ENCODE results near the gene FAM3D. TPM values are rescaled to one million over a fixed set of nuclear protein-coding genes. Genes with fewer than 3 reads are reported as not detected.

Gene FAM3D
- total and polyA plus RNA-seq, 10 of the 15 experiments (the other 5 are each of a cell fraction or from before 2014, with no cell fraction given): 0.04 to 0.07 TPM; not detected in 8

GRCh38 chr3:58686847-58687246 is 20.3 kb upstream of the FAM3D start:
- Histone ChIP-seq H3K79me2 (ENCODE audit: control insufficient read depth, insufficient read depth, low read length) (no peaks in the 10 kb centered on the region), H3K4me3 (no peak overlapping the region), H3K36me3 (ENCODE audit: control insufficient read depth in 2 of 2, insufficient read depth in 2 of 2, low read length in 1 of 2) (no peaks in the 10 kb centered on the region), H4K20me1 (ENCODE audit: control insufficient read depth, insufficient read depth) (no peaks in the 10 kb centered on the region), H3K9ac (ENCODE audit: control insufficient read depth, insufficient read depth, low read length) (no peak overlapping the region), H2AFZ (ENCODE audit: control insufficient read depth, low read depth, low read length) (no peak overlapping the region), H3K27me3 (replicated peaks in 1 of 2; ENCODE audit: control insufficient read depth in 2 of 2, insufficient read depth in 2 of 2, low read length in 1 of 2) (no peaks in the 10 kb centered on the region), H3K4me2 (ENCODE audit: control insufficient read depth, insufficient read depth) (no peak overlapping the region), H3K4me1 (ENCODE audit: control insufficient read depth, insufficient read depth, low read length) (no peaks in the 10 kb centered on the region), H3K27ac (ENCODE audit: control insufficient read depth, insufficient read depth) (no peak overlapping the region), H3K9me3 (replicated peaks; ENCODE audit: control insufficient read depth, insufficient read depth, low read length) (peaks cover 4% of the 10 kb centered on the region; the same call in 1 of the 3 replicates)
- ChIA-PET CTCF (interaction anchor here (1.0 kb wide), 1 partner anchor 8 kb away, joined by 3 read pairs; no protein-coding TSS in a partner anchor), POLR2A (no interaction called here), RAD21 (ENCODE audit: unreplicated experiment) (no interaction called here), SMC1A (ENCODE audit: uncharacterized antibody, unreplicated experiment) (no interaction called here)
- in situ Hi-C loops (cut with MboI): no loop called here
- ATAC-seq: no peak
- intact Hi-C loops (cut with micrococcal nuclease; ENCODE audit: unreplicated experiment): no loop called here
- TF ChIP-seq ZBTB33 (IDR thresholded peaks at IDR 0.05) (no peak), ZBED1 (IDR thresholded peaks at IDR 0.05; ENCODE audit: borderline replicate concordance) (no peak), ZBTB11 (CRISPR knock-in tag; IDR thresholded peaks at IDR 0.05) (no peak), NFXL1 (IDR thresholded peaks at IDR 0.05; ENCODE audit: borderline replicate concordance) (no peak), FOS (IDR thresholded peaks at IDR 0.05; ENCODE audit: borderline replicate concordance, extremely low read depth, insufficient read length) (no peak), NKRF (conservative IDR thresholded peaks at IDR 0.05) (no peak), E2F8 (IDR thresholded peaks at IDR 0.05; ENCODE audit: low read depth, partially characterized antibody) (no peak), ZZZ3 (IDR thresholded peaks at IDR 0.05; ENCODE audit: control insufficient read depth, insufficient read length, low read depth) (no peak)
- FAIRE-seq: no peak
- BruUV-seq (replicated peaks): no TSS peak
- 39% methylated on average over 4 of the region's 4 CpGs for WGBS (ENCODE audit: insufficient coverage, insufficient replicate concordance, low lambda C conversion rate, missing lambda C conversion rate)
- no peak for DNase-seq (ENCODE audit: low read depth, low spot score)
